ENCODE measurements around the gene SLC24A3. TPM values are rescaled to one million over a fixed set of nuclear protein-coding genes. Genes with fewer than 3 reads are reported as not detected.

Gene SLC24A3
- total and polyA plus RNA-seq, 2 donors from 2014 or later, result 0.86 to 5.2 TPM

- Histone ChIP-seq H3K27me3 (ENCODE audit: control insufficient read depth, insufficient read depth, low read length) (no peaks in the 10 kb centered on the region), H3K9me3 (ENCODE audit: control insufficient read depth in 2 of 3, insufficient read depth in 1 of 3, low read length in 3 of 3) (no peaks in the 10 kb centered on the region), H3K9ac (ENCODE audit: low read length in 3 of 3) (no peak overlapping the region), H3K4me1 (ENCODE audit: control insufficient read depth in 2 of 3, insufficient read depth in 2 of 3, low read depth in 1 of 3, low read length in 3 of 3) (no peaks in the 10 kb centered on the region), H3K36me3 (ENCODE audit: control insufficient read depth in 2 of 3, insufficient read depth in 3 of 3, low read length in 3 of 3) (no peaks in the 10 kb centered on the region), H3K27ac (ENCODE audit: low read depth in 2 of 2, low read length in 2 of 2) (no peak overlapping the region), H3K4me3 (ENCODE audit: low read length in 3 of 3) (no peak overlapping the region)
- TF ChIP-seq, protein P1, sequence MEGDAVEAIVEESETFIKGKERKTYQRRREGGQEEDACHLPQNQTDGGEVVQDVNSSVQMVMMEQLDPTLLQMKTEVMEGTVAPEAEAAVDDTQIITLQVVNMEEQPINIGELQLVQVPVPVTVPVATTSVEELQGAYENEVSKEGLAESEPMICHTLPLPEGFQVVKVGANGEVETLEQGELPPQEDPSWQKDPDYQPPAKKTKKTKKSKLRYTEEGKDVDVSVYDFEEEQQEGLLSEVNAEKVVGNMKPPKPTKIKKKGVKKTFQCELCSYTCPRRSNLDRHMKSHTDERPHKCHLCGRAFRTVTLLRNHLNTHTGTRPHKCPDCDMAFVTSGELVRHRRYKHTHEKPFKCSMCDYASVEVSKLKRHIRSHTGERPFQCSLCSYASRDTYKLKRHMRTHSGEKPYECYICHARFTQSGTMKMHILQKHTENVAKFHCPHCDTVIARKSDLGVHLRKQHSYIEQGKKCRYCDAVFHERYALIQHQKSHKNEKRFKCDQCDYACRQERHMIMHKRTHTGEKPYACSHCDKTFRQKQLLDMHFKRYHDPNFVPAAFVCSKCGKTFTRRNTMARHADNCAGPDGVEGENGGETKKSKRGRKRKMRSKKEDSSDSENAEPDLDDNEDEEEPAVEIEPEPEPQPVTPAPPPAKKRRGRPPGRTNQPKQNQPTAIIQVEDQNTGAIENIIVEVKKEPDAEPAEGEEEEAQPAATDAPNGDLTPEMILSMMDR (IDR thresholded peaks at IDR 0.05; ENCODE audit: borderline replicate concordance, extremely low read depth, insufficient read depth), result no peak
- intact Hi-C loops (cut with DNase I), result no loop called here
- FAIRE-seq (no peak), DNase-seq (no peak)
These were observed 514.9 kb downstream of the SLC24A3 start for GRCh38 chr20:19727251-19727847.

- FAIRE-seq, result no peak
- no peaks in the 10 kb centered on the region for H3K9me3 ChIP-seq (ENCODE audit: control insufficient read depth in 2 of 3, insufficient read depth in 1 of 3, low read length in 3 of 3)
- intact Hi-C loops (cut with DNase I), result no loop called here
- H3K9ac ChIP-seq (ENCODE audit: low read length in 3 of 3), result no peak overlapping the region
- DNase-seq, result no peak
- H3K4me3 ChIP-seq (ENCODE audit: low read length in 3 of 3), result no peak overlapping the region
- H3K4me1 ChIP-seq (ENCODE audit: control insufficient read depth in 2 of 3, insufficient read depth in 2 of 3, low read depth in 1 of 3, low read length in 3 of 3), result no peaks in the 10 kb centered on the region
- no peaks in the 10 kb centered on the region for H3K36me3 ChIP-seq (ENCODE audit: control insufficient read depth in 2 of 3, insufficient read depth in 3 of 3, low read length in 3 of 3)
- no peak overlapping the region for H3K27ac ChIP-seq (ENCODE audit: low read depth in 2 of 2, low read length in 2 of 2)
- no peaks in the 10 kb centered on the region for H3K27me3 ChIP-seq (ENCODE audit: control insufficient read depth, insufficient read depth, low read length)
- TF ChIP-seq, protein P1 (IDR thresholded peaks at IDR 0.05; ENCODE audit: borderline replicate concordance, extremely low read depth, insufficient read depth), result no peak
These were observed 517.2 kb downstream of the SLC24A3 start for GRCh38 chr20:19729672-19730071.

GRCh38 chr20:19730706-19731105 lies 518.3 kb downstream of the SLC24A3 start:
- Histone ChIP-seq H3K36me3 (ENCODE audit: control insufficient read depth in 2 of 3, insufficient read depth in 3 of 3, low read length in 3 of 3) (no peaks in the 10 kb centered on the region), H3K4me1 (ENCODE audit: control insufficient read depth in 2 of 3, insufficient read depth in 2 of 3, low read depth in 1 of 3, low read length in 3 of 3) (no peaks in the 10 kb centered on the region), H3K9ac (ENCODE audit: low read length in 3 of 3) (no peak overlapping the region), H3K9me3 (ENCODE audit: control insufficient read depth in 2 of 3, insufficient read depth in 1 of 3, low read length in 3 of 3) (no peaks in the 10 kb centered on the region), H3K4me3 (ENCODE audit: low read length in 3 of 3) (no peak overlapping the region), H3K27me3 (ENCODE audit: control insufficient read depth, insufficient read depth, low read length) (no peaks in the 10 kb centered on the region), H3K27ac (ENCODE audit: low read depth in 2 of 2, low read length in 2 of 2) (no peak overlapping the region)
- FAIRE-seq (no peak), DNase-seq (no peak)
- intact Hi-C loops (cut with DNase I), result no loop called here
- TF ChIP-seq, protein P1 (IDR thresholded peaks at IDR 0.05; ENCODE audit: borderline replicate concordance, extremely low read depth, insufficient read depth), result no peak

DNA sequence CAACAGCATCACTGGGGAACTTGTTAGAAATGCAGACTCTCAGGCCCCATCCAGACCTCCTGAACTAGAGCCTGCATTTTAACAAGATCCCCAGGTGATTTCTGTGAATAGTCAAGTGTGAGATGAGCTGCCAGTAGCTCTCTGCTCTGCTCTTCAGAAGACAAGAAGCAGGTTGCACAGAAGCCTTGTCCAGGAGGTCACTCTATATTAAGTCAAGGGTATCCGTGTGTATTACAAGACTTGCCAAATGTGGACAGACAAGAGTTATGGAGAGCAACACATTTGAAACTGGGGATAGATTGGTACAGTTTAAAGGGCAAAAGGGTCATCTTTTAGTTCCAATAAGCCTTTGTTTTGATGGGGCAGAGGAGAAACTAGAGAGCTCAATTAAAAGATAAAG lies 522.4 kb downstream of the SLC24A3 start:
- intact Hi-C loops (cut with DNase I), result no loop called here
- Histone ChIP-seq H3K36me3 (ENCODE audit: control insufficient read depth in 2 of 3, insufficient read depth in 3 of 3, low read length in 3 of 3) (no peaks in the 10 kb centered on the region), H3K9ac (ENCODE audit: low read length in 3 of 3) (no peak overlapping the region), H3K27ac (ENCODE audit: low read depth in 2 of 2, low read length in 2 of 2) (no peak overlapping the region), H3K4me1 (ENCODE audit: control insufficient read depth in 2 of 3, insufficient read depth in 2 of 3, low read depth in 1 of 3, low read length in 3 of 3) (no peaks in the 10 kb centered on the region), H3K4me3 (ENCODE audit: low read length in 3 of 3) (no peak overlapping the region), H3K27me3 (ENCODE audit: control insufficient read depth, insufficient read depth, low read length) (no peaks in the 10 kb centered on the region), H3K9me3 (ENCODE audit: control insufficient read depth in 2 of 3, insufficient read depth in 1 of 3, low read length in 3 of 3) (no peaks in the 10 kb centered on the region)
- DNase-seq (no peak), FAIRE-seq (no peak)
- TF ChIP-seq, protein P1 (IDR thresholded peaks at IDR 0.05; ENCODE audit: borderline replicate concordance, extremely low read depth, insufficient read depth), result no peak

Measured in kidney (tissue), 14 donors.